ENCODE data around the gene HSPG2. TPM values are rescaled to one million over a fixed set of nuclear protein-coding genes. Genes with fewer than 3 reads are reported as not detected.
"Not testable (repeated sequence)": the region's sequence is repeated elsewhere in the genome, so short reads cannot be mapped to it uniquely, and the experiment has no call there.

Gene HSPG2
- total and polyA plus RNA-seq, 2 of the 8 experiments (the other 6 are each of a cell fraction or from before 2014, with no cell fraction given), result 17.8 to 111 TPM

DNA sequence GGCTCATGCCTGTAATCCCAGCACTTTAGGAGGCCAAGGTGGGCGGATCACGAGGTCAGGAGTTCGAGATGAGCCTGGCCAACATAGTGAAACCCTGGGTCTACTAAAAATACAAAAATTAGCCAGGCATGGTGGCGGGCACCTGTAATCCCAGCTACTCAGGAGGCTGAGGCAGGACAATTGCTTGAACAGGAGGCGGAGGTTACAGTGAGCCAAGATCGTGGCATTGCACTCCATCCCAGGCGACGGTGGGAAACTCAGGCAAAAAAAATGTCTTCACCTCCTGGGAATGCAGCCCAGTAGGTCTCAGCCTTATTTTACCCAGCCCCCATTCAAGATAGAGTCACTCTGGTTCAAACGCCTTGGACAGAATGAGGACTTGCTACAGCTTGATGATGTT, 151.3 kb downstream of the HSPG2 start:
- WGBS, 2 experiments (ENCODE audit: extremely low coverage in 1 of 2, insufficient coverage in 1 of 2, insufficient read length in 1 of 2, insufficient replicate concordance in 2 of 2, low coverage in 1 of 2, low lambda C conversion rate in 2 of 2, missing lambda C conversion rate in 1 of 2), result 91% methylated on average over 9 of the region's 9 CpGs; no CpG with 5 or more reads in 1 of the 2 experiments
- not testable (repeated sequence) for H3K23ac ChIP-seq (ENCODE audit: insufficient read length); H3K9ac ChIP-seq (replicated peaks in 1 of 4; ENCODE audit: extremely low read depth in 1 of 4, low read depth in 3 of 4, low read length in 3 of 4); H2AFZ ChIP-seq (ENCODE audit: low read length); H2BK15ac ChIP-seq (ENCODE audit: low read length); H3K56ac ChIP-seq (replicated peaks; ENCODE audit: insufficient read length, low read depth, low read length); H4K20me1 ChIP-seq (replicated peaks in 1 of 2; ENCODE audit: control insufficient read depth in 1 of 2, insufficient read depth in 2 of 2, low read length in 2 of 2); H2BK120ac ChIP-seq (replicated peaks; ENCODE audit: low read depth, low read length); H4K8ac ChIP-seq (ENCODE audit: extremely low read depth, insufficient read depth, low read length); DNase-seq (ENCODE audit: low read depth in 1 of 2, low spot score in 2 of 2); H3K4me3 ChIP-seq (ENCODE audit: extremely low read depth in 1 of 4, insufficient read depth in 2 of 4, low read depth in 3 of 4, low read length in 4 of 4); H3K27me3 ChIP-seq (replicated peaks in 1 of 4; ENCODE audit: control insufficient read depth in 3 of 4, extremely low read depth in 1 of 4, insufficient read depth in 3 of 4, low read length in 3 of 4); H3K4ac ChIP-seq (replicated peaks; ENCODE audit: insufficient read length, low read depth, low read length); H2BK5ac ChIP-seq (ENCODE audit: low read depth, low read length); H3K14ac ChIP-seq (ENCODE audit: insufficient read length); H3K23me2 ChIP-seq (ENCODE audit: low read depth, low read length); H2BK20ac ChIP-seq (ENCODE audit: low read length); H3K27ac ChIP-seq (ENCODE audit: low read depth, low read length); H3K9me3 ChIP-seq (ENCODE audit: insufficient read depth in 2 of 2, low read depth in 1 of 2, low read length in 1 of 2); H3K4me1 ChIP-seq (replicated peaks in 1 of 4; ENCODE audit: control insufficient read depth in 3 of 4, insufficient read depth in 4 of 4, low read length in 3 of 4); H4K91ac ChIP-seq (replicated peaks; ENCODE audit: insufficient read length, low read length); H3K18ac ChIP-seq (ENCODE audit: extremely low read depth, low read length); FAIRE-seq; H4K5ac ChIP-seq (ENCODE audit: insufficient read length, low read depth, low read length); H3K79me1 ChIP-seq (ENCODE audit: low read depth, low read length); H3K4me2 ChIP-seq (ENCODE audit: insufficient read depth in 1 of 2, low read depth in 2 of 2, low read length in 2 of 2); H3K36me3 ChIP-seq (ENCODE audit: control insufficient read depth in 2 of 4, insufficient read depth in 4 of 4, low read length in 3 of 4)
- Histone ChIP-seq H2BK12ac (ENCODE audit: low read depth, low read length) (0 out of 2 replicates have a peak overlapping the region, but pooled peaks have one; percentile 33), H2AK5ac (ENCODE audit: low read depth, low read length) (0 out of 2 replicates have a peak overlapping the region, but pooled peaks have one; percentile 40), H3K79me2 (ENCODE audit: control insufficient read depth in 1 of 2, insufficient read depth in 2 of 2, low read length in 2 of 2) (peaks cover 12 to 18% of the 10 kb centered on the region in 2 experiments)
- CTCF ChIA-PET (ENCODE audit: partially characterized antibody), result interaction anchor here (0.7 to 1.3 kb wide), 2 partner anchors 14 to 127 kb away, joined by 3 to 6 read pairs; no protein-coding TSS in a partner anchor
- POLR2A ChIA-PET (ENCODE audit: partially characterized antibody), result interaction anchor here (0.6 kb wide), 1 partner anchor 28 kb away, joined by 3 read pairs; no protein-coding TSS in a partner anchor
